IMR-90 (cell line): ENCODE results near the gene SNAP23.

Experiments used
- CEBPB ChIP-seq: IDR thresholded peaks from 2 replicates; pipeline ENCODE4 v1.6.1; 2012; ENCODE audit warnings: low read depth, low read length, improper control_type of control experiment
- POLR2A ChIP-seq: IDR thresholded peaks from 2 replicates; pipeline ENCODE4 v1.6.1; 2012; ENCODE audit warnings: mild to moderate bottlenecking, low read depth, low read length
- TF ChIP-seq, protein P1 (sequence below): conservative IDR thresholded peaks from 2 replicates; pipeline ENCODE4 v1.5.1; 2012; ENCODE audit warnings: mild to moderate bottlenecking, low read depth, low read length, improper control_type of control experiment

DNA sequence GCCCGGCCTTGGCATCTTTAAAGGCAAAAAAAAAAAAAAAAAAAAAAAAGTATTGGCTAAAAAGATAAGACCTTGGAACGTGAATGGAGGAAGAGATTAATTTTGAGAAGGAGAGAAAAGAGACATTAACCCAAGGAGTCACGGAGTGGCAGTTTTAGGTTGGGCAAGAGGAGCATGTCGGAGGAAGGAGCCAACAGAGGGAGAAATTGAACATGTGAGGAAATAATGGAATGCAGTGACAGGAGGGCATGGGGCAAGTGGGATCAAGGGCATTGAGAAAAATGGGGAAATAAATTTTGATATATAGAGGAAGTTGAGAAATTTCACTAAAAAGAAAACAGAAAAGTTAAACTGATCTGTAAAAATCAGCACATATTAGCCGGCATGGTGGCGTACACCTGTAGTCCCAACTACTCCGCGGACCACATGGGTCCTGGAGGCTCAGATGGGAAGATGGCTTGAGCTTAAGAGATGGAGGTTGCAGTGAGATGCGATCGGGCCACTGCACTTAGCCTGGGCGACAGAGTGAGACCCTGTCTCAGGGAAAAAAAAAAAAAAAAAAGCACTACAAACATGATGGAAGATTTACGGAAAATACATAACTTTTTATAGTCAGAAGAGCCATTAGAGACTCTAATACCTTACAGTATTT is 54.4 kb downstream of the SNAP23 start:
- TF ChIP-seq CEBPB (no peak), POLR2A (no peak)
- TF ChIP-seq, protein P1, sequence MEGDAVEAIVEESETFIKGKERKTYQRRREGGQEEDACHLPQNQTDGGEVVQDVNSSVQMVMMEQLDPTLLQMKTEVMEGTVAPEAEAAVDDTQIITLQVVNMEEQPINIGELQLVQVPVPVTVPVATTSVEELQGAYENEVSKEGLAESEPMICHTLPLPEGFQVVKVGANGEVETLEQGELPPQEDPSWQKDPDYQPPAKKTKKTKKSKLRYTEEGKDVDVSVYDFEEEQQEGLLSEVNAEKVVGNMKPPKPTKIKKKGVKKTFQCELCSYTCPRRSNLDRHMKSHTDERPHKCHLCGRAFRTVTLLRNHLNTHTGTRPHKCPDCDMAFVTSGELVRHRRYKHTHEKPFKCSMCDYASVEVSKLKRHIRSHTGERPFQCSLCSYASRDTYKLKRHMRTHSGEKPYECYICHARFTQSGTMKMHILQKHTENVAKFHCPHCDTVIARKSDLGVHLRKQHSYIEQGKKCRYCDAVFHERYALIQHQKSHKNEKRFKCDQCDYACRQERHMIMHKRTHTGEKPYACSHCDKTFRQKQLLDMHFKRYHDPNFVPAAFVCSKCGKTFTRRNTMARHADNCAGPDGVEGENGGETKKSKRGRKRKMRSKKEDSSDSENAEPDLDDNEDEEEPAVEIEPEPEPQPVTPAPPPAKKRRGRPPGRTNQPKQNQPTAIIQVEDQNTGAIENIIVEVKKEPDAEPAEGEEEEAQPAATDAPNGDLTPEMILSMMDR = no peak
